Activated CD8-positive, alpha-beta memory T cell treated with anti-CD3 and anti-CD28 coated beads for 1 hour (primary cell): ENCODE results near the gene DDX10.
"Not testable (repeated sequence)": the region's sequence is repeated elsewhere in the genome, so short reads cannot be mapped to it uniquely, and the experiment has no call there.

ENCODE experiments used
- DNase-seq, 2 donors: peaks; one replicate each; pipeline ENCODE4 v3.0.0-alpha.2; 2020; ENCODE audit warnings: low read depth in 1 of 2; ENCODE audit errors: extremely low read depth in 1 of 2

Gene DDX10

GRCh38 chr11:108813086-108813485, 148.2 kb downstream of the DDX10 start:
- DNase-seq: no peak

GRCh38 chr11:108817976-108818375, 153.1 kb downstream of the DDX10 start:
- no peak for DNase-seq

- DNase-seq: no peak
These were observed 154.1 kb downstream of the DDX10 start for GRCh38 chr11:108818971-108819370.

GRCh38 chr11:108819957-108820356, 155.1 kb downstream of the DDX10 start:
- no peak for DNase-seq

- DNase-seq: not testable (repeated sequence)
These were observed 159.1 kb downstream of the DDX10 start for GRCh38 chr11:108823960-108824359.

- no peak for DNase-seq
These were observed 159.7 kb downstream of the DDX10 start for GRCh38 chr11:108824545-108824944.

- DNase-seq: no peak
These were observed 160.5 kb downstream of the DDX10 start for GRCh38 chr11:108825381-108825780.

GRCh38 chr11:108826136-108826535, 161.3 kb downstream of the DDX10 start:
- DNase-seq: no peak

- no peak for DNase-seq
These were observed 170.8 kb downstream of the DDX10 start for GRCh38 chr11:108835624-108836023.

- no peak for DNase-seq
These were observed 171.7 kb downstream of the DDX10 start for GRCh38 chr11:108836541-108836940.

- no peak for DNase-seq
These were observed 173.4 kb downstream of the DDX10 start for GRCh38 chr11:108838102-108838791.

- no peak for DNase-seq
These were observed 173.9 kb downstream of the DDX10 start for GRCh38 chr11:108838792-108839105.

- no peak for DNase-seq
These were observed 181.1 kb downstream of the DDX10 start for GRCh38 chr11:108846009-108846408.

GRCh38 chr11:108847298-108847990, 182.6 kb downstream of the DDX10 start:
- DNase-seq: no peak

- DNase-seq: no peak
These were observed 186.9 kb downstream of the DDX10 start for GRCh38 chr11:108851781-108852180.

GRCh38 chr11:108852701-108853100, 187.8 kb downstream of the DDX10 start:
- no peak for DNase-seq

GRCh38 chr11:108853151-108853550, 188.3 kb downstream of the DDX10 start:
- DNase-seq: no peak

- no peak for DNase-seq
These were observed 189.0 kb downstream of the DDX10 start for GRCh38 chr11:108853864-108854263.

- no peak for DNase-seq
These were observed 189.5 kb downstream of the DDX10 start for GRCh38 chr11:108854346-108854745.

- DNase-seq: no peak
These were observed 192.5 kb downstream of the DDX10 start for GRCh38 chr11:108857382-108857781.

- DNase-seq: no peak
These were observed 193.8 kb downstream of the DDX10 start for GRCh38 chr11:108858622-108859021.

- DNase-seq: no peak
These were observed 194.6 kb downstream of the DDX10 start for GRCh38 chr11:108859510-108859909.

GRCh38 chr11:108863528-108863927, 198.7 kb downstream of the DDX10 start:
- DNase-seq: no peak
